GM23248 (cell line): Measurements from ENCODE around the gene CTNND2. TPM values are rescaled to one million over a fixed set of nuclear protein-coding genes. Genes with fewer than 3 reads are reported as not detected.

Experiments used
- DNase-seq: peaks from one replicate; pipeline ENCODE4 v3.0.0-alpha.2; 2015
- H2AFZ ChIP-seq: fragments of 200-600 bp; sonication (generic); 2 replicates; pipeline ENCODE4 v1.6.1; 2016; ENCODE audit warnings: antibody characterized with exemption
- H3F3A ChIP-seq: fragments of 200-600 bp; sonication (generic); 2 replicates; pipeline ENCODE4 v1.6.1; 2016; ENCODE audit warnings: mild to moderate bottlenecking, antibody characterized with exemption, mixed run types; ENCODE audit not compliant: insufficient read depth
- H3K27ac ChIP-seq: fragments of 200-600 bp; sonication (generic); 2 replicates; pipeline ENCODE4 v1.5.1; 2016; ENCODE audit warnings: mild to moderate bottlenecking
- H3K27me3 ChIP-seq: fragments of 200-600 bp; sonication (generic); replicated peaks from 2 replicates; pipeline ENCODE4 v1.6.1; 2016; ENCODE audit warnings: mild to moderate bottlenecking; ENCODE audit not compliant: insufficient read depth
- H3K36me3 ChIP-seq: fragments of 200-600 bp; sonication (generic); 2 replicates; pipeline ENCODE4 v1.6.1; 2016; ENCODE audit warnings: low read depth, mild to moderate bottlenecking
- H3K4me1 ChIP-seq: fragments of 200-600 bp; sonication (generic); 2 replicates; pipeline ENCODE4 v1.6.1; 2016; ENCODE audit warnings: mild to moderate bottlenecking; ENCODE audit not compliant: insufficient read depth
- H3K4me2 ChIP-seq: fragments of 200-600 bp; sonication (generic); one replicate; pipeline ENCODE4 v1.6.1; 2016; ENCODE audit warnings: mild to moderate bottlenecking; ENCODE audit not compliant: unreplicated experiment
- H3K4me3 ChIP-seq: fragments of 200-600 bp; sonication (generic); 2 replicates; pipeline ENCODE4 v1.5.1; 2016; ENCODE audit warnings: mild to moderate bottlenecking
- H3K79me2 ChIP-seq: fragments of 200-600 bp; sonication (generic); 2 replicates; pipeline ENCODE4 v1.6.1; 2016; ENCODE audit warnings: mild to moderate bottlenecking; ENCODE audit not compliant: insufficient read depth
- H3K9ac ChIP-seq: fragments of 200-600 bp; sonication (generic); 2 replicates; pipeline ENCODE4 v1.6.1; 2016; ENCODE audit warnings: mild to moderate bottlenecking
- H3K9me2 ChIP-seq: fragments of 200-600 bp; sonication (generic); 2 replicates; pipeline ENCODE4 v1.6.1; 2016; ENCODE audit warnings: mixed run types, mild to moderate bottlenecking, moderate library complexity; ENCODE audit not compliant: insufficient read depth
- H3K9me3 ChIP-seq: fragments of 200-600 bp; sonication (generic); one replicate; pipeline ENCODE4 v1.6.1; 2017; ENCODE audit warnings: low read depth
- H4K20me1 ChIP-seq: fragments of 200-600 bp; sonication (generic); 2 replicates; pipeline ENCODE4 v1.6.0; 2016; ENCODE audit not compliant: insufficient read depth
- EZH2 ChIP-seq: fragments of 200-600 bp; sonication (generic); IDR thresholded peaks from 2 replicates; pipeline ENCODE4 v1.6.1; 2018; ENCODE audit warnings: antibody characterized with exemption, mild to moderate bottlenecking; ENCODE audit not compliant: insufficient read depth, poor library complexity, severe bottlenecking
- EZH2phosphoT487 ChIP-seq: fragments of 200-600 bp; sonication (generic); IDR thresholded peaks from 2 replicates; pipeline ENCODE4 v1.6.1; 2018; ENCODE audit warnings: antibody characterized with exemption, moderate library complexity, mild to moderate bottlenecking, low read depth; ENCODE audit not compliant: insufficient read depth
- WGBS, 2 experiments: methylation state at CpG; one replicate each; pipeline ENCODE4 v1.1.6; 2015 to 2017; ENCODE audit warnings: low lambda C conversion rate in 2 of 2, low coverage in 1 of 2; ENCODE audit errors: missing lambda C conversion rate in 2 of 2; 5-methylcytosine and 5-hydroxymethylcytosine counted together
- in situ Hi-C: fragments of 300-500 bp; cut with MboI; formaldehyde crosslinking; loops from 2 replicates; pipeline ENCODE4 v1.15.0; 2020
- polyA plus RNA-seq: library from polyadenylated mRNA; unstranded; fragments of >200 nt; fragmentation: Nextera tagmentation; extraction: Ambion mirVana; gene quantifications from 2 replicates; pipeline ENCODE4 v1.2.1, GENCODE V29; 2016
- total RNA-seq: library from RNA; depleted of rRNA; stranded (reverse); fragments of >200 nt; shearing (Covaris generic); gene quantifications from 2 replicates; pipeline ENCODE4 v1.2.3, GENCODE V29; 2014

CTNND2 gene
- total and polyA plus RNA-seq, 2 experiments from 2014 or later, result not detected

DNA sequence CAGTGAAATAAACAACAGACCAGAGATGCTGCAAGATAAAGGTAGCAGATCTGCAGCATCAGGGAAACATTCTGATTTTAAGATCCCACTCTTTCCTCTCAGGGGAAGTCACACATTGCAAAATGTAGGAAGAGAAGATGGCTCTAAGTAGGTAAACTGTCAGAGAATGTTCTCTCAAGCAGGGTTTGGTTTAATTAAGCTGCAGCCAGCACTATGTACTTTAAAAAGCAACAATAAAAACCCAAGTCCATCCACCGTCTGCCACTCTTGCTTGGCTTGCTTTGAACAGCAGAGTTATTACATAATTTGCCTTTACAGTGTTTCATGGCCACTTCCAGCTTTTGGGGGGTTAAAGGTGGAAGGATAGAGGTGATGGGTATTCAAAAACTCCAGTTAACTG is 800.0 kb downstream of the CTNND2 start:
- Histone ChIP-seq H4K20me1 (no peaks in the 10 kb centered on the region), H3K27ac (no peak overlapping the region), H3K4me2 (no peak overlapping the region), H3K9me2 (no peaks in the 10 kb centered on the region), H3K79me2 (no peaks in the 10 kb centered on the region), H3K4me3 (no peak overlapping the region), H3K9ac (no peak overlapping the region), H2AFZ (no peak overlapping the region), H3K36me3 (no peaks in the 10 kb centered on the region), H3K4me1 (no peaks in the 10 kb centered on the region), H3K27me3 (0 out of 2 replicates have a peak, but pooled peaks cover 6% of the 10 kb centered on the region), H3K9me3 (no peaks in the 10 kb centered on the region), H3F3A (no peaks in the 10 kb centered on the region)
- DNase-seq, result no peak
- in situ Hi-C loops, result no loop called here
- no peak for TF ChIP-seq EZH2phosphoT487
- TF ChIP-seq EZH2, result no peak
- WGBS, 2 experiments, result 20 to 46% methylated on average over 1 of the region's 1 CpG

DNA sequence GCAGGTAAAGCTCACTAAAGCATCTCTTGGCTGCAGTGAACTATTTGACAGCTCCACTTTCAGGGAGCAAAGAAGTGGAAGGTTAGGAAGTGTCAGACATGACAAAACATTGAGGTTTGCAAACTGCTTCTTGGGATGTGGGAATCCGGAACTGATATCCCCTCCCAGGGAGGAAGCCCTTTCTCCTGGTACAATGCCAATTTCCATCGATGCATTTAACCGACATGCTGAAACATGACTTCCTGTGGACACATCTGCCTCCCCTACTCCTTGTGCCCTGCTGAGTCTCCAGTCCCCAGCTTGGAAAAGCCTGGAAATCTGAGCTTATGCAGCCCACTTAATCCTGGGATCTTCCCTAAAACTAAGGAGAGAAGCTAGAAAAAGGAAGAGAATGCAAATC is 820.1 kb downstream of the CTNND2 start:
- Histone ChIP-seq H3K9me3 (no peaks in the 10 kb centered on the region), H3K4me1 (no peaks in the 10 kb centered on the region), H3K36me3 (no peaks in the 10 kb centered on the region), H3K27me3 (no peaks in the 10 kb centered on the region; the same call in 1 of the 2 replicates), H3K79me2 (no peaks in the 10 kb centered on the region), H3K27ac (no peak overlapping the region), H4K20me1 (no peaks in the 10 kb centered on the region), H3F3A (no peaks in the 10 kb centered on the region), H3K4me2 (no peak overlapping the region), H3K9me2 (no peaks in the 10 kb centered on the region), H3K4me3 (no peak overlapping the region), H2AFZ (no peak overlapping the region), H3K9ac (no peak overlapping the region)
- DNase-seq, result no peak
- in situ Hi-C loops, result no loop called here
- no peak for TF ChIP-seq EZH2phosphoT487
- TF ChIP-seq EZH2, result no peak
- WGBS, 2 experiments, result 37 to 51% methylated on average over 3 of the region's 3 CpGs

DNA sequence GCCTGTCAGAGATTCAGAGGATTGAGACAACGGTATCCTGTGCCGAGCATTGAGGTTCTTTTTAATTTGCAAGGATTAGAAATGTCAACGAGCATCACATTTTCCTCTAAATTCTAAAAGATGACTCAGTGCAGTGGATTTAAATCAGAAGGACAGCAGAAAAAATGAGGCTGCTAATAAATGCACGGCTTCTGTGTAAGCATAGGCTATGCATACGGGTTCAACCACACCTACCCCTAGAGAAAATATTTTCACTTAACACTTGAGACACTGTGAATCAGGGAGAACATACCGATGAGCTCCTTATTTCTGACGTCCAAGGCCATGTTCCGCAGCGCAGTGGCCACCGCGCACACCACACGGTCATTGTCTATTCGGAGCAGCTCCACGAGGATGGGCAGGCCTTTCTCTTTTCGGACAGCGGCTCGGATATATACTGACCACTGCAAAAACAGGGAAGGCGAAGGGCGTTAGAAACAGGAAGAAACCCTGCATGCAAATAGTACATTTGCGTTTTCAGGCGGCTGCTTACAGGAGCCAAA is 821.8 kb downstream of the CTNND2 start:
- no peak for DNase-seq
- Histone ChIP-seq H4K20me1 (no peaks in the 10 kb centered on the region), H3F3A (no peaks in the 10 kb centered on the region), H3K27me3 (no peaks in the 10 kb centered on the region; the same call in 1 of the 2 replicates), H3K27ac (no peak overlapping the region), H3K4me2 (no peak overlapping the region), H3K9me3 (no peaks in the 10 kb centered on the region), H3K9ac (no peak overlapping the region), H3K79me2 (no peaks in the 10 kb centered on the region), H3K9me2 (no peaks in the 10 kb centered on the region), H3K4me1 (no peaks in the 10 kb centered on the region), H2AFZ (no peak overlapping the region), H3K4me3 (no peak overlapping the region), H3K36me3 (no peaks in the 10 kb centered on the region)
- WGBS, 2 experiments, result 52 to 53% methylated on average over 21 of the region's 21 CpGs
- in situ Hi-C loops, result no loop called here
- TF ChIP-seq EZH2phosphoT487, result no peak
- TF ChIP-seq EZH2, result no peak

DNA sequence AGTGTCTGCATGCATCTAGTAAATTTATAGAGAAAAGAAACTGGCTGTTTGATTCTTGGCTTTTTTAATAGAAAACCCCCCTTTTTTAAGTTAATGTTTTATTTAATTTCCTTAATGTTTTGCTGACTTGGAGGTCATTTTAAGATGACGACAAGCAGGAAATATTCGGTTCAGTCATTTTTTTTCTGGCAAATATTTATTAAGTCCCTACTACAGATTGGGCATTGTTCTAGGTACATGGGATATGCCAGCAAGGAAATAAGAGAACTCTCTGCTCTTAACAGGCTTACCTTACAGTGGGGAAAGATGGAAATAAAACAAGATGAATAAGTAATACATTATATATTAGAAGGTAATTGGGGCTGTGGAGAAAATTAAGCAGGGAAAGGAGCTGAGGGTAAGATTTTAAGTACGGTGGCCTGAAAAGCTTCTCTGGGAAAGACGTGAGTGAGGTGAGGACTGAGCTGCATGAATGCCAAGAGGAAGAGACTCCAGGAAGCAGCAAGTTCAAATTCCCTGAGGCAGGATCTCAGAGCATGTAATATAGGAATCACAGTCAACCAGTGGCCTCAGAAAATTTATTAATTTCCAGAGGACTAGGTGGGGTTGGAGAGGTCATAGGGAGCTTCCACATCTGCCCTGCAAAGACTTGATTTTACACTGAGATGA is 827.2 kb downstream of the CTNND2 start:
- TF ChIP-seq EZH2, result no peak
- Histone ChIP-seq H3K79me2 (no peaks in the 10 kb centered on the region), H2AFZ (no peak overlapping the region), H3K9me2 (no peaks in the 10 kb centered on the region), H3K4me2 (no peak overlapping the region), H3K9ac (no peak overlapping the region), H3K27ac (no peak overlapping the region), H3K4me1 (no peaks in the 10 kb centered on the region), H4K20me1 (no peaks in the 10 kb centered on the region), H3K9me3 (no peaks in the 10 kb centered on the region), H3K36me3 (no peaks in the 10 kb centered on the region), H3K27me3 (peaks cover 11% of the 10 kb centered on the region; the same call in 1 of the 2 replicates), H3K4me3 (no peak overlapping the region), H3F3A (no peaks in the 10 kb centered on the region)
- DNase-seq, result no peak
- 13% methylated on average over 4 of the region's 4 CpGs for WGBS, 2 experiments
- in situ Hi-C loops, result no loop called here
